SK-N-SH (cell line): ENCODE measurements around the gene PHPT1. TPM values are rescaled to one million over a fixed set of nuclear protein-coding genes. Genes with fewer than 3 reads are reported as not detected.
"Not testable (repeated sequence)": the region's sequence is repeated elsewhere in the genome, so short reads cannot be mapped to it uniquely, and the experiment has no call there.

Experiments used
- CTCF ChIA-PET: fragments of 300-600, 350-600 bp; formaldehyde crosslinking; extraction: SDS; loops from one replicate; lab custom pipeline; 2021; lab: Yijun Ruan, JAX
- POLR2A ChIA-PET: fragments of 350-600 bp; sonication (Branson Sonifier 250); formaldehyde crosslinking; extraction: SDS; loops from one replicate; lab custom pipeline; 2020; ENCODE audit warnings: antibody characterized with exemption, inconsistent platforms; lab: Yijun Ruan, JAX
- DNase-seq: peaks from one replicate; pipeline ENCODE4 v3.0.0; 2012
- H2AFZ ChIP-seq: fragments of 200-600 bp; sonication (generic); 2 replicates; pipeline ENCODE4 v1.8.1; 2016; ENCODE audit warnings: antibody characterized with exemption, mild to moderate bottlenecking, low read depth
- H3F3A ChIP-seq: fragments of 200-600 bp; sonication (generic); replicated peaks from 2 replicates; pipeline ENCODE3; 2016; ENCODE audit warnings: antibody characterized with exemption, mild to moderate bottlenecking; ENCODE audit not compliant: insufficient read depth
- H3K27ac ChIP-seq, 2 experiments: fragments of 200-500 bp in 1 of 2; fragments of 200-600 bp in 1 of 2; sonication (Bioruptor generic) in 1 of 2; sonication (generic), shearing (Covaris generic) in 1 of 2; 2 replicates each; pipeline versions ENCODE4 v1.5.1 to v1.6.1; 2014 to 2016; ENCODE audit warnings: low read depth in 2 of 2, inconsistent platforms in 1 of 2, low read length in 1 of 2, mild to moderate bottlenecking in 1 of 2, mixed read lengths in 1 of 2
- H3K27me3 ChIP-seq: fragments of 200-600 bp; sonication (generic), shearing (Covaris generic); 2 replicates; pipeline ENCODE4 v1.6.1; 2016; ENCODE audit warnings: mixed run types; ENCODE audit not compliant: insufficient read depth
- H3K36me3 ChIP-seq, 2 experiments: fragments of 200-500 bp in 1 of 2; fragments of 200-600 bp in 1 of 2; sonication (Bioruptor generic) in 1 of 2; sonication (generic) in 1 of 2; replicated peaks in 1 of 2; 2 replicates each; pipeline versions ENCODE3 to v1.5.1; 2014 to 2016; ENCODE audit warnings: low read length in 1 of 2, mild to moderate bottlenecking in 1 of 2; ENCODE audit not compliant: insufficient read depth in 2 of 2, control insufficient read depth in 1 of 2
- H3K4me1 ChIP-seq, 2 experiments: fragments of 200-500 bp in 1 of 2; fragments of 200-600 bp in 1 of 2; sonication (Bioruptor generic) in 1 of 2; sonication (generic), shearing (Covaris generic) in 1 of 2; 2 replicates each; pipeline versions ENCODE4 v1.5.1 to v1.6.1; 2014 to 2016; ENCODE audit warnings: low read depth in 1 of 2, low read length in 1 of 2, mixed run types in 1 of 2; ENCODE audit not compliant: insufficient read depth in 2 of 2, control insufficient read depth in 1 of 2
- H3K4me2 ChIP-seq: fragments of 200-600 bp; sonication (generic), shearing (Covaris generic); 2 replicates; pipeline ENCODE4 v1.6.1; 2017; ENCODE audit warnings: mixed run types
- H3K4me3 ChIP-seq, 2 experiments: fragments of 200-500 bp in 1 of 2; fragments of 200-600 bp in 1 of 2; sonication (Bioruptor generic) in 1 of 2; sonication (generic), shearing (Covaris generic) in 1 of 2; 2 replicates each; pipeline versions ENCODE4 v1.5.1 to v1.8.1; 2014 to 2016; ENCODE audit warnings: low read depth in 2 of 2, inconsistent platforms in 1 of 2, low read length in 1 of 2, mild to moderate bottlenecking in 1 of 2, mixed read lengths in 1 of 2, moderate library complexity in 1 of 2
- H3K79me2 ChIP-seq: fragments of 200-600 bp; sonication (generic); 2 replicates; pipeline ENCODE4 v1.8.1; 2017; ENCODE audit warnings: mild to moderate bottlenecking; ENCODE audit not compliant: insufficient read depth
- H3K9ac ChIP-seq: fragments of 200-600 bp; sonication (generic); 2 replicates; pipeline ENCODE4 v1.6.1; 2017; ENCODE audit warnings: mixed run types
- H3K9me2 ChIP-seq: fragments of 200-600 bp; sonication (generic); 2 replicates; pipeline ENCODE4 v1.6.1; 2017; ENCODE audit warnings: mixed run types
- H3K9me3 ChIP-seq: fragments of 200-600 bp; sonication (generic); 2 replicates; pipeline ENCODE4 v1.6.1; 2017; ENCODE audit warnings: mixed run types, mild to moderate bottlenecking, moderate library complexity
- H4K20me1 ChIP-seq: fragments of 200-600 bp; sonication (generic); 2 replicates; pipeline ENCODE4 v1.6.1; 2017; ENCODE audit warnings: mild to moderate bottlenecking, mixed run types; ENCODE audit not compliant: insufficient read depth
- CHD2 ChIP-seq: fragments of 150-350 bp; IDR thresholded peaks from 2 replicates; pipeline ENCODE4 v1.6.1; 2018; ENCODE audit warnings: low read length; ENCODE audit not compliant: partially characterized antibody
- CTCF ChIP-seq: fragments of 200-600 bp; sonication (generic); IDR thresholded peaks from 2 replicates; pipeline ENCODE4 v1.6.1; 2017; ENCODE audit warnings: antibody characterized with exemption, mild to moderate bottlenecking, moderate library complexity
- ELF1 ChIP-seq: IDR thresholded peaks from 2 replicates; pipeline ENCODE4 v1.4.0; 2012
- MAX ChIP-seq: IDR thresholded peaks from 2 replicates; pipeline ENCODE4 v1.4.0; 2012; ENCODE audit warnings: low read depth
- MXI1 ChIP-seq: IDR thresholded peaks from 2 replicates; pipeline ENCODE4 v1.6.1; 2012; ENCODE audit warnings: mild to moderate bottlenecking, low read depth, low read length, improper control_type of control experiment
- PBX3 ChIP-seq: IDR thresholded peaks from 2 replicates; pipeline ENCODE4; 2012
- POLR2AphosphoS5 ChIP-seq: IDR thresholded peaks from 2 replicates; pipeline ENCODE4 v1.6.1; 2012; ENCODE audit warnings: low read depth, low read length
- RAD21 ChIP-seq: IDR thresholded peaks from 2 replicates; pipeline ENCODE4 v1.6.1; 2012; ENCODE audit warnings: mild to moderate bottlenecking, low read length
- TAF1 ChIP-seq: IDR thresholded peaks from 2 replicates; pipeline ENCODE4 v1.6.1; 2012; ENCODE audit warnings: low read depth, mild to moderate bottlenecking, low read length, moderate library complexity, borderline replicate concordance
- WGBS: methylation state at CpG from one replicate; pipeline ENCODE4 v1.1.6; 2017; ENCODE audit warnings: low lambda C conversion rate; 5-methylcytosine and 5-hydroxymethylcytosine counted together
- polyA plus RNA-seq, 3 experiments: library from polyadenylated mRNA; depleted of rRNA; stranded (reverse); fragments of >200 nt; gene quantifications; 2 replicates each; pipeline ENCODE4 v1.2.3, GENCODE V29; 2012

Gene PHPT1
- polyA plus RNA-seq, 1 of the 3 experiments (the other 2 are of a cell fraction): 517 TPM

- peak; percentile 52 for TF ChIP-seq CHD2
These were observed 8.1 kb upstream of the PHPT1 start (continued) for GRCh38 chr9:136840877-136841645.

- WGBS: 7% methylated on average over 3 of the region's 16 CpGs
- H3K4me2 ChIP-seq: peak overlapping the region; percentile 97
- POLR2A ChIA-PET: interaction anchor here (1.4 to 2.1 kb wide), 3 partner anchors 13 to 35 kb away, joined by 4 to 10 read pairs (median 4); partner anchors contain the start of gene RABL6
These were observed 7.4 kb upstream of the PHPT1 start for GRCh38 chr9:136841646-136842379.

GRCh38 chr9:136842380-136842948 lies 6.7 kb upstream of the PHPT1 start, which contains the start of gene AJM1:
Gene AJM1, plus strand, starts transcription at chr9:136842478. Its CDS starts 1,937 bp downstream, at chr9:136844415.
- DNase-seq: peak; percentile 92
- CTCF ChIA-PET: interaction anchor here (0.6 to 4.7 kb wide), 37 partner anchors 11 to 389 kb away, joined by 3 to 36 read pairs (median 4); partner anchors contain the start of genes CCDC183, LCN8, MAN1B1 and RABL6
- WGBS: no CpG with 5 or more reads among the region's 27 CpGs
- not testable (repeated sequence) for H2AFZ ChIP-seq, H3K9me3 ChIP-seq, H3K9me2 ChIP-seq, H3K79me2 ChIP-seq, H3K27me3 ChIP-seq
- Histone ChIP-seq H3F3A (peaks cover 19% of the 10 kb centered on the region), H3K4me3 (peak within 1 kb of the TSS; percentile 66 to 85), H3K4me2 (peak within 1 kb of the TSS; percentile 97), H4K20me1 (peaks cover 10% of the 10 kb centered on the region; the same call in 1 of the 2 replicates), H3K9ac (peak within 1 kb of the TSS; percentile 52; the same call in 1 of the 2 replicates), H3K27ac (peak within 1 kb of the TSS; percentile 22 to 78; a peak in 2 of 4 replicates), H3K36me3 (peaks cover 0 to 15% of the 10 kb centered on the region in 2 experiments), H3K4me1 (peaks cover 24 to 29% of the 10 kb centered on the region in 2 experiments; a peak in 2 of 4 replicates)
- POLR2A ChIA-PET: interaction anchor here (1.4 to 2.1 kb wide), 3 partner anchors 14 to 36 kb away, joined by 4 to 10 read pairs (median 4); partner anchors contain the start of gene RABL6
- peak; percentile 79 for TF ChIP-seq CTCF
- 0 out of 2 replicates have a peak, but pooled peaks have one; percentile 8 for TF ChIP-seq TAF1
- TF ChIP-seq RAD21: peak; percentile 43
- peak; percentile 68 for TF ChIP-seq POLR2AphosphoS5
- peak; percentile 18; the same call in 1 of the 2 replicates for TF ChIP-seq PBX3
- TF ChIP-seq MAX: peak; percentile 80
- TF ChIP-seq ELF1: peak; percentile 41; the same call in 1 of the 2 replicates
- 0 out of 2 replicates have a peak, but pooled peaks have one; percentile 34 for TF ChIP-seq MXI1

More at GRCh38 chr9:136841646-136842379, 7.4 kb upstream of the PHPT1 start:
- peaks cover 24 to 29% of the 10 kb centered on the region in 2 experiments; a peak in 2 of 4 replicates for H3K4me1 ChIP-seq
- H4K20me1 ChIP-seq: peaks cover 10% of the 10 kb centered on the region; the same call in 1 of the 2 replicates
- not testable (repeated sequence) for H3K79me2 ChIP-seq, H2AFZ ChIP-seq, H3K9me2 ChIP-seq, H3K9ac ChIP-seq, DNase-seq, H3K9me3 ChIP-seq, H3K27me3 ChIP-seq
- CTCF ChIA-PET: interaction anchor here (0.6 to 4.7 kb wide), 26 partner anchors 10 to 264 kb away, joined by 3 to 36 read pairs (median 4); partner anchors contain the start of genes LCN8, RABL6 and TMEM141
- H3F3A ChIP-seq: peaks cover 19% of the 10 kb centered on the region
- H3K36me3 ChIP-seq: peaks cover 0 to 15% of the 10 kb centered on the region in 2 experiments
- H3K4me3 ChIP-seq: peak overlapping the region; percentile 66 to 85
- peak overlapping the region in 1 of 2 experiments; percentile 76; a peak in 2 of 4 replicates for H3K27ac ChIP-seq

- WGBS: 62% methylated on average over 11 of the region's 21 CpGs
- Histone ChIP-seq H3K9ac (0 out of 2 replicates have a peak overlapping the region, but pooled peaks have one; percentile 21), H3F3A (peaks cover 19% of the 10 kb centered on the region), H3K4me2 (peak overlapping the region; percentile 78), H4K20me1 (peaks cover 10% of the 10 kb centered on the region; the same call in 1 of the 2 replicates), H3K36me3 (peaks cover 0 to 15% of the 10 kb centered on the region in 2 experiments), H3K4me3 (peak overlapping the region; percentile 16 to 66; a peak in 3 of 4 replicates), H3K27ac (peak overlapping the region in 1 of 2 experiments; percentile 39; a peak in 1 of 4 replicates), H3K4me1 (peaks cover 24 to 29% of the 10 kb centered on the region in 2 experiments; a peak in 2 of 4 replicates)
- not testable (repeated sequence) for H3K9me2 ChIP-seq, H2AFZ ChIP-seq, H3K79me2 ChIP-seq, H3K9me3 ChIP-seq, H3K27me3 ChIP-seq, DNase-seq
- CTCF ChIA-PET: interaction anchor here (0.7 to 4.7 kb wide), 32 partner anchors 11 to 390 kb away, joined by 3 to 36 read pairs (median 4); partner anchors contain the start of genes LCN8, MAN1B1, RABL6 and TMEM141
- POLR2A ChIA-PET: interaction anchor here (1.5 kb wide), 1 partner anchor 15 kb away, joined by 4 read pairs; no protein-coding TSS in a partner anchor
These were observed 5.9 kb upstream of the PHPT1 start for GRCh38 chr9:136843159-136843800.
